HUDEP-2 (cell line): ENCODE data around the gene TRABD2A.
"Not testable (repeated sequence)": the region's sequence is repeated elsewhere in the genome, so short reads cannot be mapped to it uniquely, and the experiment has no call there.

Experiments
- DNase-seq, 76 experiments: peaks; one replicate each; lab custom pipeline; 2025; ENCODE audit not compliant: unreplicated experiment in 76 of 76; lab: John Stamatoyannopoulos, UW

TRABD2A gene, protein sequence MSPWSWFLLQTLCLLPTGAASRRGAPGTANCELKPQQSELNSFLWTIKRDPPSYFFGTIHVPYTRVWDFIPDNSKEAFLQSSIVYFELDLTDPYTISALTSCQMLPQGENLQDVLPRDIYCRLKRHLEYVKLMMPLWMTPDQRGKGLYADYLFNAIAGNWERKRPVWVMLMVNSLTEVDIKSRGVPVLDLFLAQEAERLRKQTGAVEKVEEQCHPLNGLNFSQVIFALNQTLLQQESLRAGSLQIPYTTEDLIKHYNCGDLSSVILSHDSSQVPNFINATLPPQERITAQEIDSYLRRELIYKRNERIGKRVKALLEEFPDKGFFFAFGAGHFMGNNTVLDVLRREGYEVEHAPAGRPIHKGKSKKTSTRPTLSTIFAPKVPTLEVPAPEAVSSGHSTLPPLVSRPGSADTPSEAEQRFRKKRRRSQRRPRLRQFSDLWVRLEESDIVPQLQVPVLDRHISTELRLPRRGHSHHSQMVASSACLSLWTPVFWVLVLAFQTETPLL

DNA sequence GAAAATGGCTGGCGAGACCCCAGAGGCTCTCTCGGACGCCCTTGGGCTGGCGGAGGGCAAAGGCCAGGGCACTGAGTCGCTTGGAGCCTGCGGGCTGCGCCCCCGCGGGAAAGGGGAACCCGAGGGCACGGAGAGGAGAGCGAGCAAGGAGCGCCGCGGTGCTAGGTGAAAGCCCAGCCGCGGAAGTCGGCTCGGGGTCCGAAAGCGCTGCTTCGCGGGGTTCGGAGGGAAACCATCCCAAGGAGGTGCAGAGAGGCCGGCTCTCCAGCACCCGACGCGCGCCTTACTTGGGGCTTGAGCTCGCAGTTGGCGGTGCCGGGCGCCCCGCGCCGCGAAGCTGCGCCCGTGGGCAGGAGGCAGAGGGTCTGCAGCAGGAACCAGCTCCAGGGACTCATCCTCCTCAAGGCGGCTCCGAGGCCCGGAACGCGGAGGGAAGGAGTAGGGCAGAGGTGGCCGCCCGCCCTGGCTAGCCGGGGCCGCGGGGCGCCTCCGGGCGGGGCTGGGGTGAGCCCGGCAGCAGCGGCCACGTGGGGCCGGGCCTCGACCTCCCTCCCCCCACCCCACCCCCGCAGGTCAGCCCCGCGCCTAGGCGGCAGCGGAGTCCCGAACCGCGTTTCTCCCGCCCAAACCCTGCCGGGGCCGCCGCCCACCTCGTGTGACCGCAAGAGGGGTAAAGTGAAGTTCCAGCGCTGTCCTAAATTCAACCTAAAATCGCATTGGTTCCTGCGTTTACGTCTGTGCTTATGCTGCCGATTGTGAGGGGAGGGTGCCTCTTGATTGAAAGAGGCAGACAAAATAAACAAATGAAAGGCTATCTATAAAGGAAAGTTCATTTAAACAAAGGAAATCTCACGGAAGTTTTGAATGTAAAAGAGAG, at the start of gene TRABD2A:
TRABD2A (minus strand) TSS at position 440 of the 877 bp plus-strand sequence; CDS start at position 395, 45 bp downstream.
- DNase-seq: peak in 25 of 76 experiments; percentile 8 to 51 (median 25)

DNA sequence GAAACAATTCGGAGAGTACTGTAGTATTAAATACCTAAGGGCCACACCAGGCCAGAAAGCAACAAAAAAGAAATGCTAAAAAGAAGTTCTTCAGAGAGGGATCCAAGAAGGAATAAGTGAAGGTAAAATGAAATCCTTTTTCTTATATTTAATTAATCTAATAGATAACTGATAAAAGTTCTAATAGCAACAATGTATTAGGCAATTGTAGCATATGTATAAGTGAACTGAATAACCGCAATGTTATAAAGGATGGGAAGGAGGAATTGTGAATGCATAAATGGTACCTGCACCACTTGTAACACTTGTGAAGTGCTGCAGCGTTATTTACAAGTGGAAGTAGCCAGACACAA, 46.4 kb upstream of the TRABD2A start:
- no peak for DNase-seq

DNA sequence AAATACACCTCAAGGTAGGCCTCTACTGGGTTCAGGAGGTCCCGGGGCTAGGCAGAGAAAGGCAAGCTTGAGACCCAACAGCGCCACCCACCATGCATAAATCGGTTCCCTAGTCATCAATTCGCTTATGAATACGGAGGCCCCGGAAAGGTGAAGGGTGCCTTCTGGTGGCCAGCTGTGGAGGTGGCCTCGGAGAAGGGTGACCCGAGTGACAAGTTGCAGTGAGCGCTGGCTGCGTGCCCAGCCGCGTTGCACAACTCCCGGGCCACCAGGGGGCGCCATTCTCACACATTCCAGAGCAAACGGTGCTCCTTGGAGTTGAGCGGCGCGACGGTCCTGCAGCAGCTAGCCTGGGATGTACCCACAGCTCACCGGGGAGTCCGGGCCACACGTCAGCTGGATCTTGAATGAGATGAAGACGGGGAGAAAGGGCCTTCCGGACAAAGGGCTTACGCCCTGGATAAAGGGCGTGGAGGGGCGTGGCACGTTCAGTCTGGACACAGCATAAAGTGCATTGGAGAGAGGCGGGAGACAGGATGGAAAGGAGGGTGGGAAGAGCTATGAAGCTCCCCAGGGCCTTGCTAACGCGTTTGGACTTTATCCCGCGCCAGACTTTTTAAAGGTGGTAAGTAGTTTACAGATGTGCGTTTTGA, 45.0 kb upstream of the TRABD2A start:
- peak in 75 of 76 experiments; percentile 54 to 98 (median 94) for DNase-seq

DNA sequence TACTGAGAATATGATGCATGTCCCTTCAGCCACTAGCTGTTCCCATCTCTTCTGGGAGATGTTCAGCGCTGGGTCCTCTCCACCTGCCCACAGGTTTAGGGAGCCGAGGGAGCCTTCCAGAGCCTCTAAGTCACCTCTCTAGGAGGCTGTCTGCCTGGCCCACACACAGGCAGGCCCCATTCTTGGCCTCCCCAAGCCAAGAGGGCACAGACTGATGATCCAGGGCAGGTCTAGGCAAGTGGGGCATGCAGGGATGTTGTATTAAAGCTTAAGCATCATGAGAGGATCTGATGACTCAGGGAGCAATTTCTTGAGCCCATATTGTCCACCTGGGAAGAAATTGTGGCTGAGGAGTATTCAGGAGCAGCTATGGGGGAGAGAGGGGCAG, 44.4 kb upstream of the TRABD2A start:
- no peak for DNase-seq

DNA sequence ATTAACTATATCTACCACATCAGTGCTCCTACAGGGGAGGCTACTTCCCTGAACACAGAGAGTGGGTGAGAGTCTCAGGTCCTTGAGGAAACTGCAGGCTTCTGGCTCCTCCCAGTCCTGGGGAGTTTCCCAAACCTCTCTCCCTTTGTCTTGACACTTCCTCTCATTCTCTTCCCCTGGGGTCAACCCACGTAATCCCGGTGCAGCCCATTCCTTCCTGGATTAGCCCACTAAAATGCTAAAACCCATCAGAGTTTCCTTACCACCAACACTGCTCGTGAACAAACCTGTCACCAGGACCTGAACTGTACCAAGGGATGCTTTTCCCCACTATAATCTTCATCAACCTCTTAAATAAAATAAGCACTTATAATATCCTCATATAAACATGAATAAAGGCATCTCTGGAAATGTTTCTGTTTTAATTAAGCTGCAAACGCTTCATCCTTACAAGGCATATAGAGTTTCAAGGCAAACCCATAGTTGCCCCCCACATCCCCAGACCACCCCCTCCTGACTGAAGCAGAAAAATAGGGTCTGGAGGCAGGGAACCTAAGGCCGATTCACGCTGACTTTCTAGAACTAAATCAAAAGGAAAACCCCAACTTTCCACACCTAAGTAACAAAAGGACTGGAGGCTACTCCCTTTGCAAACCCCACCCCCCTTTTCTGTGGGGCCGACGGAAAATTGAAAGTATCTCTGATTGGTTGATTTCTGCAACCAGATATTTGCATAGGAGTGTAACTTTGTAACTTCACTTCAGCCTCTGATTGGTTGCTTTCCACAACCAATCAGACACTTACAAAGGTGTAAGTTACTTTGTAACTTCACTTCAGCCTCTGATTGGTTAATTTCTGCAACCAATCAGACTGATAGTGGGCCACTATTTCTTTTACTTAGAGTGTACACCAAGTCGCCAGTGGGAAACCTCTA, 43.6 kb upstream of the TRABD2A start:
- peak in 14 of 76 experiments; percentile 4 to 45 (median 13) for DNase-seq

DNA sequence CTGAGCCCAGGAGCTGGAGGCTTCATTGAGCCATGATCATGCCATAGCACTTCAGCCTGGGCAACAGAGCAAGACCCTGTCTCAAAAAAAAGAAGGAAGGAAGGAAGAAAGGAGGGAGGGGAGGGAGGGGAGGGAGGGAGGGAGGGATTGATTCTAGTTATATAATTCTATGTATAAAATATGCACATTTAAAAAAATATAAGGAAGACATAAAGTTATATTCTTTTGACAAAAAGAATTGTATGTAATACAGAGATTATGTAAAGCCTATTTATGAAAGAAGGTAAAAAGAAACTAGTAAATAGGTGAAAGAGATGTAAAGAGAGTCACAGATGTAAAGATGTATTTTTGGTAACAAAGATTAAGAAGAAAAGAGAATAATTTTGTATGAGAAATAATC, 42.1 kb upstream of the TRABD2A start:
- no peak for DNase-seq

DNA sequence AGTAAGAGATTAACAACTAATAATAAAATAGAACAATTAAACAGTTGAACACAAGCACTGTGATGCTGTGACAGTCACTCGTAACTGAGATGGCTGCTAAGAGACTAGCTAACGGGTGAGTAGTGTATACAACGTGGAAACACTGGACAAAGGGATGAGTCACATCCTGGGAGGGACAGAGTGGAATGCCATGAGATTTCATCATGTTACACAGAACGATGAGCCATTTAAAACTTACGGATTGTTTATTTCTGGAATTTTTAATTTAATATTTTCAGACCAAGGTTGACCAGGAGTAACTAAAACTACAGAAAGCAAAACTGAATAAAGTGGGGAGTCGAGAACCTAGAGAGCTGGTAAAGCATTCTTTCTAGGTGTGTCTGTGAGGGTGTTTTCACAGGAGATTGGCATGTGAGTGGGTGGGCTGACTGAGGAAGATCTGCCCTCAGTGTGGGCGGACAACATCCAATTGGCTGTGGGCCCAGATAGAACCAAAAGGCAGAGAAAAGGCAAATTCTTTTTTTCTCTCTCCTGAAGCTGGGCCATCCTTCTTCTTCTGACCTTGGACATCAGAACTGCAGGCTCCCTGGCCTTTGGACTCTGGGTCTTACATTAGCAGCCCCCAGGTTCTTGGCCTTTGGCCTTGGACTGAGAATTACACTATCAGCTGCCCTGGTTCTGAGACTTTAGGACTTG, 39.1 kb upstream of the TRABD2A start:
- peak in 57 of 76 experiments; percentile 4 to 74 (median 34) for DNase-seq

DNA sequence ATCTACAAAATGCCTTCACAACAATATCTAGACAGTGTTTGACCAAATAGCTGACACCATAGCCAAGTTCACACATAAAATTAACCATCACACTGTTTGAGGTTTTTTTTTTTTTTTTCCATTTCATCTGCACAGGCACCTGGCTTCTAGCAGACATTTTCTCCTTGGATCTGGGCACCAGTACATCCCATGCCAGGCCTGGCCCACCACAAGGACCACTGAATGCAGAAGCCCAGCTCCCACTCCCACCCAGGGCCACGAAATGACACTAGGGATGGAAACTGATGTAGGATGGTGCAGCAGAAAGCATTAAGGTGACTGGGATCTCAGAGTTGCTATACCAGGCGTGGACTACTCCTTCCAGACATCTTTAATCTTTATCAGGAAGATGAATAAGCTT, 37.5 kb upstream of the TRABD2A start:
- DNase-seq: no peak

DNA sequence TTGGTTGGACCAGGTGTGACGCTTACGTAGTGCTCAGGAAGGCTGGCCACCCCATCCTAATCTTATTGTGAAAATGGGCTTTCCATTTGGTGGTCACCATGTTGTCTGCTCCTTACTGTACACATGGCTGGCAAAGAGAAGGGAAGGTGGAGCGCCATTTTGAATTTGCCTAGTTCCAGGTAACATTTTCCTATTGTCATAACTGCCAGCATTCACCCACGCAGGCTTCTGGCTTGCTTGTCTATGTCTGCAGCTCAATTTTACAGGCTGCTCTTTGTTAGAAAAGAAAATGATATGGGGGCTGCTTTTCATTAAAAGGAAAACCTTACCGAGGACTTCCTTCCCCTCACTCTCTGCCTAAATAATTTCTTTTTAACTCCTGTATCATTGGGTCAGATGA, 36.9 kb upstream of the TRABD2A start:
- DNase-seq: not testable (repeated sequence)

DNA sequence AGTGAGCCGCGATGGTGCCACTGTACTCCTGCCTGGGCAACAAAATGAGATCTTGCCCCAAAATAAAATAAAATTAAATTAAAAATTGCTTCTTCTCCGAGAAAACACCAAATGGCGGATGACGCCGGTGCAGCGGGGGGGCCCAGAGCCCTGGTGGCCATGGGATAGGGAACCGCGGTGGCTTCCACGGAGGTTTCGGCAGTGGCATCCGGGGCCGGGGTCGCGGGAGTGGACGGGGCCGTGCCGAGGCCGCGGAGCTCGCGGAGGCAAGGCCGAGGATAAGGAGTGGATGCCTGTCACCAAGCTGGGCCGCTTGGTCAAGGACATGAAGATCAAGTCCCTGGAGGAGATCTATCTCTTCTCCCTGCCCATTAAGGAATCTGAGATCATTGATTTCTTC, 34.8 kb upstream of the TRABD2A start:
- not testable (repeated sequence) for DNase-seq

DNA sequence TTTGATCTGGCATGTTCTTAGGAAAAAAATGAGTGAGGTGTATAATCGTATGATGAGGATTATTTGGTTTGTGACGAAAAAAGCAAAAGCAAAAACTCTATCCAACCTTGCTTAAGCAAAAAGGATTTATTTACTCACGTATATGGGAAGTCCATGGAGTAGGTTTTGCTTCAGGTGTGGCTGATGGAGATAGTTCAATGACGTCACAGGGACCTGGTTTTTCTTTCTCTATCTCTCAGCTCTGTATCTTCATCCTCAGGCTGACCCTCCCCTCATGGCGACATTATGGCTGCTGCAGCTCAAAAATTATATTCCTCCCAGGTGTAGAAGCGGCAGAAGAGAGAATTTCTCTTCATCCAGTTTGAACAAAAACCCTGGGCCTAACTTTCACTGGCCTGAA, 33.5 kb upstream of the TRABD2A start:
- DNase-seq: no peak

DNA sequence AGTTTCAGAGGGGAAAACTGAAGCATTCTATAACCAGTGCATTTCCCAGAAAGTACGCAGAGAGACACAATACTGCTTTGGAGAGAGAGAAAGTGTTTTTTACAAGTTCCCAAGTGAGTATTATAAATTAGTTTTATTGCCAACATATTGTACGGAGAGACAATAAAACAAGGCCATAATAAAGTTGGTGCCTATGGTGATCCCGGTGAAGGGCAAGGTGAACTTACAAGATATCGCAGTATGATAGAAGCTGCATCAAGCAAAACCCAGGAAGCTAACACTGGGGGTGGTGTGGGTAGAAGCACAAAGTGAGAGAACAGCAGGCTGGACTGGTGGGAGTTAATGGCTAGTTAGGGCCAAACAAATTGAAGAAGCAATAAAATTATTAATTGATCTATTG, 32.1 kb upstream of the TRABD2A start:
- DNase-seq: no peak

DNA sequence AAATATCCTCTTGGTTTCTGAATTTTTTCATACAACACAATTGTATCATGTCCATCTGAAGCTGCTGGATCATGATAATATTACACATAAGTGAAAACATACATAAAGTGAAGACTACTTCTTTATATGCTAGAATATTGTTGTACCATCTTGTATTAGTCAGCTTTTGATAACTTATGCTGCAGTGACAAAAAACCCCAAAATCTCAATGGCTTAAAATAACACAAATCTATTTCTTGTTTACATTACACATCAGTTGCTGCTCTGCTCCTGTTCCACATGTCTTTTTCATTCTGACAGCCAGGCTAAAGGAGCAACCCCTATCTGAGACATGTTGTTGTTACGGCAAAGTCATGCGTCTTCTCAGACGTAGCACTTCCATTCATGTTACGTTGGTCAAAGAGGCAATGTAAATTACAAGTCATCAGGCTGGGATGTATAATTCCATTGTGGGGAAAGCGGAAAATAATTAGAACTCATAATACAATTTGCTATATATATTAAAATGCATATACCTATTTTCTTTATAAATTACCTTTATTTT, 30.3 kb upstream of the TRABD2A start:
- no peak for DNase-seq

DNA sequence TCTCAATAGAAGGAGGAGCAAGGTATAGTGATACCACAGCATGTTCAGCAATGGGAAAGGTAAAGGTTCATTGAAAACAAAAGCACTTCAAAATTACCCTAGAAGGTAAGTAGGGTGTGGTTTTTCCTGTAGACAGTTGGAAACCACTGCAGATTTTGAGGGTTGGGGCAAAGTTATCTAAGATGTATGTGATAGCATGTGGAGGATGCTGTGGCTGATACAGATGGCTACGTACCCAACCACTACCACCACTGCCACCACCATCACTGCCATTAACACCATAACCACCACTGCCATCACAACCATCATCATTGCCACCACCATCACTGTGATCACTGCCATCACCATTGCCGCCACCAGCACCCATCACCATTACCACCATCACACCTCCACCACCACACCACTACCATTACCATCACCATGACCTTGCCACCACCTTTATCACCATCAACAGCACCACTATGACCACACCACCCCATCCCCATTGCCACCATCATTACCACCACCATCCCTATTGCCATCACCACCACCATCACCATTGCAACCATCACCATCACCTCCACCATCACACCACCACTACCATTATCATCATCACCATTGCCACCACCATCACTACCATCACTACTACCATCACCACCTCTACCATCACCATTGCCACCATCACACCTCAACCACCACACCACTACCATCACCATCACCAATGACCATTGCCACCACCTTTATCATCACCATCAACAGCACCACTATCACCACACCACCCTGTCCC, 28.2 kb upstream of the TRABD2A start:
- DNase-seq: no peak

DNA sequence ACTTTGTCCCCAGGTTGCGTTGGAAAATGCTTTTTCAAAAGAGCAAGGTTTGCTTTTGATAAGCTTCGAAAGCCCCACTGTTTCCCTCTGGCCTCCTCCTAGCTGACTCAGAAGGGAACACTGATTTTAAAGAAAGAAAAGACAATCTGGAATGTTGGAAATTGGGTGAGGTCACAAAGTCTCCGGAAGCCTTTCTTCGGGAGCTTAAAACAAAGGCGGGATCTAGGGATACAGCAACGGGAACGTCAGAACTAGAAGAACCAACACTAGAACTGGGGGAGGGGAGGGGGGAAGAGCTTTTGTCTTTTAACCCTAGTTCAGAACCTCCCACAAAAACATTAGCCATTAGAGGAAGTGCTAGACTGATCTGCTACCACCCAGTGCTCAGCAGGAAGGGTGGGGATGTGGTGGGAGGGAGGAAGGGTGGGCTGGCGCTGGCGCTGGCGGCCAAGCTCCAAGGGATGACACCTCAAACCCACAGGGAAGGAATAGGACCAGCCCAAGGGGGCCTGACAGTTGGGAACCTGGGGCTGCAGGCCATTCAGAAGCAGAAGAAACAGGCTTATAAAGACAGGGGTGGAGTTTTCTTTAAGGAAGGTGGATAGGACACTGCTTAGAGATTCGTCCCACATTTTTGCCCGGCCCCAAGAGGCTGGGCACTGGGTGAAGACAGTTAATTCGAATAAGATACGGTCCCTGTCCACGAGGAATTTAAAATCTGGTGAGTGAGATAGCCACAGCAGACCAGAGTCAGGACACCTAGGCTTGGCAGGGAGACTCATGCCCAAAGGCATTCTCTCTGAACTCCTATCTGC, 26.2 kb upstream of the TRABD2A start:
- DNase-seq: peak in 45 of 76 experiments; percentile 8 to 73 (median 37)

DNA sequence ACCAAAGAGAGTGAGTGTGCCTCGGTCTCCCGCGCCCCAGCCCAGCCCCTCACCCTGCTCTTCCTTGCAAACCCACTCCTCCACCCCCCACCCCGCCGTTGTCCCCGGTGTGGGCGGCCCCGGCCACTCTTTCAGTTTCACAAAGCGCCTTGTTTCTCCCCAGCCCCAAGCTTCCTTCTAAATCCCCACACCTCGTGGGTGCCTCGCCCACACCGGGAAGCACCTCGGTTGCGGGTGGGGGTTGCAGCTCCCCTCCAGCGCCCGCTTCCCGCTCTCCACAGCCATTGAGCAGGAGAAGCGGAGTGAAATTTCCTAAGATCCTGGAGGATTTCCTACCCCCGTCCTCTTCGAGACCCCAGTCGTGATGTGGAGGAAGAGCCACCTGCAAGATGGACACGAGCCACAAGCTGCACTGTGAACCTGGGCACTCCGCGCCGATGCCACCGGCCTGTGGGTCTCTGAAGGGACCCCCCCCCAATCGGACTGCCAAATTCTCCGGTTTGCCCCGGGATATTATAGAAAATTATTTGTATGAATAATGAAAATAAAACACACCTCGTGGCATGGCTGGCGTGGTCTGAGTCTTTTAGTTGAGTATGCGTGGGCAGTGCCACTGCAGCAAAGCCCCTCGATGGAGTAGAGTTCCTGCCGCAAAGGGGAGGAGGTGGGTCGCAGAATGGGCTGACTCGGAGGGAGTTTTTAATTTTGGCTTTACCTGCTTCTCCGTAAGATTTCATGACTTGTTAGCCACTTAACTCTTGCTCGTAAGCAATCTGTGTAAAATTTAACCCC, 25.4 kb upstream of the TRABD2A start:
- peak in 7 of 76 experiments; percentile 7 to 41 (median 17) for DNase-seq
